ENCODE measurements around the gene VPS13D.

VPS13D gene

GRCh38 chr1:12400027-12400693, 170.3 kb downstream of the VPS13D start:
- no peak overlapping the region for H3K4me3 ChIP-seq (replicated peaks in 1 of 2; ENCODE audit: low read depth in 2 of 2, low read length in 2 of 2)
- no peak for TF ChIP-seq CTCF (IDR thresholded peaks at IDR 0.05; ENCODE audit: low read depth, low read length)
- DNase-seq (ENCODE audit: low read depth in 2 of 2), result no peak

GRCh38 chr1:12402159-12402673, 172.4 kb downstream of the VPS13D start:
- no peak overlapping the region for H3K4me3 ChIP-seq (replicated peaks in 1 of 2; ENCODE audit: low read depth in 2 of 2, low read length in 2 of 2)
- TF ChIP-seq CTCF (IDR thresholded peaks at IDR 0.05; ENCODE audit: low read depth, low read length), result no peak
- no peak for DNase-seq (ENCODE audit: low read depth in 2 of 2)

GRCh38 chr1:12402842-12403241, 173.0 kb downstream of the VPS13D start:
- no peak for DNase-seq (ENCODE audit: low read depth in 2 of 2)
- no peak overlapping the region for H3K4me3 ChIP-seq (replicated peaks in 1 of 2; ENCODE audit: low read depth in 2 of 2, low read length in 2 of 2)
- no peak for TF ChIP-seq CTCF (IDR thresholded peaks at IDR 0.05; ENCODE audit: low read depth, low read length)

GRCh38 chr1:12404918-12405317, 175.1 kb downstream of the VPS13D start:
- no peak for DNase-seq (ENCODE audit: low read depth in 2 of 2)
- no peak overlapping the region for H3K4me3 ChIP-seq (replicated peaks in 1 of 2; ENCODE audit: low read depth in 2 of 2, low read length in 2 of 2)
- no peak for TF ChIP-seq CTCF (IDR thresholded peaks at IDR 0.05; ENCODE audit: low read depth, low read length)

- no peak overlapping the region for H3K4me3 ChIP-seq (replicated peaks in 1 of 2; ENCODE audit: low read depth in 2 of 2, low read length in 2 of 2)
- DNase-seq (ENCODE audit: low read depth in 2 of 2), result peak; percentile 41 to 60
- TF ChIP-seq CTCF (IDR thresholded peaks at IDR 0.05; ENCODE audit: low read depth, low read length), result no peak
These were observed 175.7 kb downstream of the VPS13D start for GRCh38 chr1:12405325-12406210.

GRCh38 chr1:12406211-12407021, 176.6 kb downstream of the VPS13D start:
- no peak for TF ChIP-seq CTCF (IDR thresholded peaks at IDR 0.05; ENCODE audit: low read depth, low read length)
- DNase-seq (ENCODE audit: low read depth in 2 of 2), result peak; percentile 18 to 68

More at GRCh38 chr1:12406211-12407021, 176.6 kb downstream of the VPS13D start:
- no peak overlapping the region for H3K4me3 ChIP-seq (replicated peaks in 1 of 2; ENCODE audit: low read depth in 2 of 2, low read length in 2 of 2)
